Measurements from ENCODE around the gene CEACAM5.
"Not testable (repeated sequence)": the region's sequence is repeated elsewhere in the genome, so short reads cannot be mapped to it uniquely, and the experiment has no call there.

The CEACAM5 gene

GRCh38 chr19:41748012-41748411, 39.6 kb downstream of the CEACAM5 start:
- in situ Hi-C loops (cut with HindIII; ENCODE audit: low sequenced_read_pairs): no loop called here
- DNase-seq (ENCODE audit: low read depth, low spot score): no peak
- TF ChIP-seq CTCF (IDR thresholded peaks at IDR 0.05; ENCODE audit: low read depth, low read length): no peak
- no peak overlapping the region for H3K4me3 ChIP-seq (ENCODE audit: low read depth, low read length)

- DNase-seq (ENCODE audit: low read depth, low spot score); H3K4me3 ChIP-seq (ENCODE audit: low read depth, low read length); in situ Hi-C loops (cut with HindIII; ENCODE audit: low sequenced_read_pairs): not testable (repeated sequence)
Measured at GRCh38 chr19:41750248-41751134, 42.1 kb downstream of the CEACAM5 start.

- TF ChIP-seq CTCF (IDR thresholded peaks at IDR 0.05; ENCODE audit: low read depth, low read length): peak; percentile 72
- in situ Hi-C loops (cut with HindIII; ENCODE audit: low sequenced_read_pairs): no loop called here
- no peak overlapping the region for H3K4me3 ChIP-seq (ENCODE audit: low read depth, low read length)
- DNase-seq (ENCODE audit: low read depth, low spot score): no peak
Measured at GRCh38 chr19:41753159-41753558, 44.7 kb downstream of the CEACAM5 start.

GRCh38 chr19:41753936-41754529, 45.6 kb downstream of the CEACAM5 start:
- in situ Hi-C loops (cut with HindIII; ENCODE audit: low sequenced_read_pairs): no loop called here
- H3K4me3 ChIP-seq (ENCODE audit: low read depth, low read length): no peak overlapping the region
- TF ChIP-seq CTCF (IDR thresholded peaks at IDR 0.05; ENCODE audit: low read depth, low read length): peak; percentile 78
- DNase-seq (ENCODE audit: low read depth, low spot score): peak; percentile 7

- in situ Hi-C loops (cut with HindIII; ENCODE audit: low sequenced_read_pairs): no loop called here
- H3K4me3 ChIP-seq (ENCODE audit: low read depth, low read length): no peak within 1 kb of the TSS
- no peak for TF ChIP-seq CTCF (IDR thresholded peaks at IDR 0.05; ENCODE audit: low read depth, low read length)
- DNase-seq (ENCODE audit: low read depth, low spot score): no peak
Measured at GRCh38 chr19:41755328-41755913, 47.0 kb downstream of the CEACAM5 start, which contains the start of gene CEACAM6. Gene CEACAM6, plus strand, starts transcription at chr19:41755530. Its CDS starts 109 bp downstream, at chr19:41755639.

- TF ChIP-seq CTCF (IDR thresholded peaks at IDR 0.05; ENCODE audit: low read depth, low read length): no peak
- in situ Hi-C loops (cut with HindIII; ENCODE audit: low sequenced_read_pairs): no loop called here
- H3K4me3 ChIP-seq (ENCODE audit: low read depth, low read length): no peak overlapping the region
- DNase-seq (ENCODE audit: low read depth, low spot score): no peak
Measured at GRCh38 chr19:41758846-41759245, 50.4 kb downstream of the CEACAM5 start.

- DNase-seq (ENCODE audit: low read depth, low spot score): no peak
- TF ChIP-seq CTCF (IDR thresholded peaks at IDR 0.05; ENCODE audit: low read depth, low read length): no peak
- in situ Hi-C loops (cut with HindIII; ENCODE audit: low sequenced_read_pairs): no loop called here
- H3K4me3 ChIP-seq (ENCODE audit: low read depth, low read length): no peak overlapping the region
Measured at GRCh38 chr19:41767115-41767514, 58.7 kb downstream of the CEACAM5 start.

GRCh38 chr19:41768105-41768504, 59.7 kb downstream of the CEACAM5 start:
- DNase-seq (ENCODE audit: low read depth, low spot score); in situ Hi-C loops (cut with HindIII; ENCODE audit: low sequenced_read_pairs): not testable (repeated sequence)

More at GRCh38 chr19:41768105-41768504, 59.7 kb downstream of the CEACAM5 start:
- H3K4me3 ChIP-seq (ENCODE audit: low read depth, low read length): not testable (repeated sequence)

Data from astrocyte of the spinal cord (primary cell).